Fibroblast of lung (primary cell): ENCODE data around the gene OAT.
A peak's percentile ranks its signal among the peaks of the same experiment; 100 is the strongest.

Experiments used
- CTCF ChIP-seq, 2 donors: IDR thresholded peaks in 1 of 2; conservative IDR thresholded peaks in 1 of 2; 1 replicate in 1 of 2; 2 replicates in 1 of 2; pipeline ENCODE4 v1.5.1; 2011 to 2012; ENCODE audit warnings: low read length in 2 of 2, control low read depth in 1 of 2, inconsistent platforms in 1 of 2, low read depth in 1 of 2, mild to moderate bottlenecking in 1 of 2
- EZH2 ChIP-seq: IDR thresholded peaks from 2 replicates; pipeline ENCODE4 v1.5.1; 2012; ENCODE audit warnings: low read length, control low read depth, mild to moderate bottlenecking; ENCODE audit errors: missing control alignments

GRCh38 chr10:124389613-124390361 is 28.9 kb downstream of the OAT start:
- TF ChIP-seq CTCF (conservative IDR thresholded peaks at IDR 0.05 in 1 of 2, IDR thresholded peaks at IDR 0.05 in 1 of 2; ENCODE audit: low read depth in 1 of 2, low read length in 2 of 2) (peak in 1 of 2 donors; percentile 1), EZH2 (no peak)
